DMS53 treated with DMSO at 0.1 percent for 48 hours (cell line): Measurements from ENCODE around the gene PDCD4.
"Not testable (repeated sequence)": the region's sequence is repeated elsewhere in the genome, so short reads cannot be mapped to it uniquely, and the experiment has no call there.

Source experiments
- DNase-seq: peaks from one replicate; lab custom pipeline; 2025; ENCODE audit not compliant: unreplicated experiment; lab: John Stamatoyannopoulos, UW

PDCD4 gene

GRCh38 chr10:110880012-110880411, 8.3 kb downstream of the PDCD4 start:
- no peak for DNase-seq

GRCh38 chr10:110881247-110881646, 9.5 kb downstream of the PDCD4 start:
- no peak for DNase-seq

GRCh38 chr10:110881905-110882304, 10.2 kb downstream of the PDCD4 start:
- no peak for DNase-seq

GRCh38 chr10:110883924-110884323, 12.2 kb downstream of the PDCD4 start:
- DNase-seq, result no peak

- no peak for DNase-seq
These were observed 14.4 kb downstream of the PDCD4 start for GRCh38 chr10:110885932-110886674.

GRCh38 chr10:110887560-110887959, 15.8 kb downstream of the PDCD4 start:
- no peak for DNase-seq

- DNase-seq, result no peak
These were observed 21.0 kb downstream of the PDCD4 start for GRCh38 chr10:110892602-110893288.

GRCh38 chr10:110893559-110894179, 21.9 kb downstream of the PDCD4 start:
- DNase-seq, result peak; percentile 68

- no peak for DNase-seq
These were observed 25.5 kb downstream of the PDCD4 start for GRCh38 chr10:110897184-110897583.

- no peak for DNase-seq
These were observed 26.7 kb downstream of the PDCD4 start for GRCh38 chr10:110898391-110898790.

GRCh38 chr10:110900983-110901382, 29.3 kb downstream of the PDCD4 start:
- no peak for DNase-seq

GRCh38 chr10:110901954-110902819, 30.5 kb downstream of the PDCD4 start:
- DNase-seq, result peak; percentile 54

- no peak for DNase-seq
These were observed 31.9 kb downstream of the PDCD4 start for GRCh38 chr10:110903280-110904278.

GRCh38 chr10:110910138-110910537, 38.4 kb downstream of the PDCD4 start:
- DNase-seq, result no peak

- DNase-seq, result no peak
These were observed 40.6 kb downstream of the PDCD4 start for GRCh38 chr10:110912374-110912773.

- DNase-seq, result no peak
These were observed 42.7 kb downstream of the PDCD4 start for GRCh38 chr10:110914431-110914830.

GRCh38 chr10:110915035-110915434, 43.3 kb downstream of the PDCD4 start:
- DNase-seq, result no peak

GRCh38 chr10:110915600-110915999, 43.9 kb downstream of the PDCD4 start:
- DNase-seq, result not testable (repeated sequence)

- no peak for DNase-seq
These were observed 45.0 kb downstream of the PDCD4 start for GRCh38 chr10:110916554-110917346.
